Measurements from ENCODE around the gene ARHGAP20. TPM values are rescaled to one million over a fixed set of nuclear protein-coding genes. Genes with fewer than 3 reads are reported as not detected.

Gene ARHGAP20
- total and polyA plus RNA-seq, 9 of the 15 experiments (the other 6 are each of a cell fraction or from before 2014, with no cell fraction given), result 0.07 TPM; not detected in 8

DNA sequence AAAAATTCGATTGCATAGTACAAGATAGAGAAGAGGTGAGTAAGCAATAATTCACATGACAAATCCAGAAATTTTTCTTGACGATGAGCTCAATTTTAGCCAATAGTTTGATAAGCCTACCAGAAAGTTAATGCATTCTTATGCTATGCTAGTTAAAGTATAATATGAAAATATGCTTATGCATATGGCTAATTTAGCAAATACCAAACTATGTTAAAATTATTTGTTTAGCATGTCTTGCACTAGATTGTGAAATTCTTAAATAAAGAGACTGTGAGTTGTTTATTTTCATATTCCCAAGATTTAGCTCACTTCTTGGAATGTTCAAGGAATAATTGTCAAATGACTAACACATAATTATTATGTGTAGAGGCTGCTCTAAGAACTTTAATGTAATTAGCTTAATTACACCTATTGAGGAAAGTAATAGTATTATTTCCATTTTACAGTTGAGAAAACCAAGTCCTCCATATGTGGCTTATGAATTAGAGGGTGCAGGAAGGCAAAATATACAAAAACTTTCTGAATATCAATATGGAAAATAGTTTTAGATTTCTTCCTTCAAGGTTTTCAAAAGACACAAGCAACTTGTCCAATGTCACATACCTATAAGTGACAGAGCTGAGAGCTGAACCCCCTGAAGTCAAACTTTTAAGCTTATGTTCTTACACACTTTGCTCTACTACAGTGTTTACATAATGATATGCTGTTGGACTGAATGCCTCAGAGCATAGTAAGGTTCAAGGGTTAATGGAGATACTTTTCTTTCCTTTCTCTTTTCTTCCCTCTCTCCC, 45.9 kb upstream of the ARHGAP20 start:
- Histone ChIP-seq H3K4me2 (ENCODE audit: insufficient read depth, low read length) (no peak overlapping the region), H3K27ac (ENCODE audit: extremely low read depth, low read depth, low read length) (no peak overlapping the region), H4K20me1 (replicated peaks; ENCODE audit: control insufficient read depth, insufficient read depth, low read length) (no peaks in the 10 kb centered on the region), H3K9me3 (replicated peaks; ENCODE audit: control insufficient read depth, insufficient read depth, low read depth, low read length) (no peaks in the 10 kb centered on the region), H3K27me3 (ENCODE audit: control insufficient read depth in 2 of 2, insufficient read depth in 2 of 2, low read length in 2 of 2) (no peaks in the 10 kb centered on the region), H3K9me1 (ENCODE audit: control insufficient read depth, insufficient read depth, low read length) (no peaks in the 10 kb centered on the region), H3K36me3 (ENCODE audit: control insufficient read depth, insufficient read depth, low read length) (no peaks in the 10 kb centered on the region), H3K4me3 (no peak overlapping the region), H3K4me1 (replicated peaks in 1 of 2; ENCODE audit: control insufficient read depth in 2 of 2, insufficient read depth in 2 of 2, low read length in 2 of 2) (no peaks in the 10 kb centered on the region), H3K79me2 (ENCODE audit: control insufficient read depth, insufficient read depth, low read length) (no peaks in the 10 kb centered on the region), H3K9ac (ENCODE audit: insufficient read depth in 1 of 2, low read depth in 2 of 2, low read length in 2 of 2) (no peak overlapping the region), H2AFZ (ENCODE audit: low read depth, low read length) (no peak overlapping the region)
- ChIA-PET POLR2A (no interaction called here), CTCF (ENCODE audit: low intra/inter-chr PET ratio) (no interaction called here)
- no TSS peak for BruUV-seq (replicated peaks)
- in situ Hi-C loops (cut with MboI), result no loop called here
- intact Hi-C loops (cut with micrococcal nuclease), result no loop called here
- whole genome bisulfite sequencing (ENCODE audit: insufficient coverage, low coverage, missing lambda C conversion rate), result 0% methylated on average over 2 of the region's 2 CpGs
- TF ChIP-seq FOSL1 (tag; conservative IDR thresholded peaks at IDR 0.05) (no peak), SNAPC5 (CRISPR knock-in tag; IDR thresholded peaks at IDR 0.05) (no peak), PHTF2 (CRISPR knock-in tag; IDR thresholded peaks at IDR 0.05) (no peak), ARNT (IDR thresholded peaks at IDR 0.05) (no peak), ZSCAN29 (IDR thresholded peaks at IDR 0.05) (no peak), HIVEP1 (CRISPR knock-in tag; IDR thresholded peaks at IDR 0.05) (no peak), ZNF134 (CRISPR knock-in tag; conservative IDR thresholded peaks at IDR 0.05) (no peak), POLR2B (IDR thresholded peaks at IDR 0.05; ENCODE audit: low read depth, partially characterized antibody) (no peak), ZSCAN32 (CRISPR knock-in tag; IDR thresholded peaks at IDR 0.05) (no peak)
- DNase-seq (ENCODE audit: extremely low read depth in 1 of 4, low spot score in 3 of 4) (no peak), FAIRE-seq (no peak), ATAC-seq (no peak)
